Activated CD8-positive, alpha-beta memory T cell treated with anti-CD3 and anti-CD28 coated beads for 36 hours (primary cell): ENCODE data around the gene JUN. TPM values are rescaled to one million over a fixed set of nuclear protein-coding genes. Genes with fewer than 3 reads are reported as not detected.

Experiments used
- CTCF ChIA-PET: fragments of 350-600 bp; sonication (Branson Sonifier 250); formaldehyde crosslinking; loops from one replicate; lab custom pipeline; 2021; ENCODE audit warnings: antibody characterized with exemption; lab: Charles Lee
- POLR2A ChIA-PET: fragments of 350-600 bp; sonication (Branson Sonifier 250); formaldehyde crosslinking; loops from one replicate; lab custom pipeline; 2021; ENCODE audit warnings: antibody characterized with exemption; lab: Charles Lee
- total RNA-seq, 2 experiments: library from RNA; stranded (reverse); gene quantifications; one replicate each; pipeline ENCODE4 v1.2.3, GENCODE V29; 2021

Gene JUN
- total RNA-seq, 2 experiments from 2014 or later: 16.1 to 17.1 TPM

DNA sequence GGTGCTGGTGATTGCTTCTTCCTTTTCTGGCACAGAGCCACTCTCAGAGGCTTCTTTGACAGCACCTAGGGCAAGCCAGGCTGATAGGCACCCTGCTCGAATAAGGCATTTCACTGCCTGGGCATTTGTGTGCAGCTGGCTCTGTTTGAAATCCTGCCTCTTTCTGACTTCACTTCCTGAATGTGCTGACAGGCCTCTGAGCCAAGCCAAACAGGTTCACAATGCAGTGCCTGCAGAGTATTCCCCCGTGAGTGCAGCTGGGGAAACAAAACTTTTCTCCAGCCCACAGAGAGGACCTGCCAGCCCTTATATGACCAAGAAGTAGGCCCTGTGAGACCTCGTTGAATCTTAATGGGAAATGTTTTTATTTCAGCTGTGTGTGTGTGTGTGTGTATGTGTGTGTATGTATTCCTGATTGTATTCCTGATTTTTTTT, 10.4 kb downstream of the JUN start:
- ChIA-PET POLR2A (interaction anchor here (1.5 kb wide), 1 partner anchor 11 kb away, joined by 4 read pairs; the partner anchor contains the start of gene JUN), CTCF (interaction anchor here (0.9 kb wide), 1 partner anchor 33 kb away, joined by 3 read pairs; no protein-coding TSS in a partner anchor)

DNA sequence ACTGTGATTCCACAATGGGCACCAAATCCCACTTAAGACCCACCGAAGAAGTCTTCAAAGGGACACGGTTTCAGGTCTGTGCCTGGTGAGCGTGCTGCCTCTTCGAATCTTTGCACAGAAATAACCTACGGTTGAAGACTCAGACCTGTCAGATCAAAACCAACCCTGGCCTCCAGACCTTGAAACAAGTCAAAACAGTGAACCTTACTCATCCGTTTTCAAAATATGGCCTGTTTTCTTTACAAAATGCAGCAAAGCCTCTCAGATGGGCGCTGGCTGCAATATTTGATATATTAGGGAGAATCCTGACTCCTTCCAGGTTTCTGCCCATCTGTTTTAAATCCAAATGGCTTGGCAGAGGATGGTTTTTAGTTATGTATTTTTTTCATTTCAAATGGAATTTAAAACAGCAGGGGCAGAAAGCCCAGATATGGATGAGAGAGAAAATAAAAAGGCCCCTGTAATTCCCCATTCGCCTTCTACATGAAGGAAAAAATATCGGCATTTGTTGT, 14.0 kb downstream of the JUN start:
- POLR2A ChIA-PET: no interaction called here
- CTCF ChIA-PET: interaction anchor here (1.2 kb wide), 1 partner anchor 14 kb away, joined by 3 read pairs; no protein-coding TSS in a partner anchor

DNA sequence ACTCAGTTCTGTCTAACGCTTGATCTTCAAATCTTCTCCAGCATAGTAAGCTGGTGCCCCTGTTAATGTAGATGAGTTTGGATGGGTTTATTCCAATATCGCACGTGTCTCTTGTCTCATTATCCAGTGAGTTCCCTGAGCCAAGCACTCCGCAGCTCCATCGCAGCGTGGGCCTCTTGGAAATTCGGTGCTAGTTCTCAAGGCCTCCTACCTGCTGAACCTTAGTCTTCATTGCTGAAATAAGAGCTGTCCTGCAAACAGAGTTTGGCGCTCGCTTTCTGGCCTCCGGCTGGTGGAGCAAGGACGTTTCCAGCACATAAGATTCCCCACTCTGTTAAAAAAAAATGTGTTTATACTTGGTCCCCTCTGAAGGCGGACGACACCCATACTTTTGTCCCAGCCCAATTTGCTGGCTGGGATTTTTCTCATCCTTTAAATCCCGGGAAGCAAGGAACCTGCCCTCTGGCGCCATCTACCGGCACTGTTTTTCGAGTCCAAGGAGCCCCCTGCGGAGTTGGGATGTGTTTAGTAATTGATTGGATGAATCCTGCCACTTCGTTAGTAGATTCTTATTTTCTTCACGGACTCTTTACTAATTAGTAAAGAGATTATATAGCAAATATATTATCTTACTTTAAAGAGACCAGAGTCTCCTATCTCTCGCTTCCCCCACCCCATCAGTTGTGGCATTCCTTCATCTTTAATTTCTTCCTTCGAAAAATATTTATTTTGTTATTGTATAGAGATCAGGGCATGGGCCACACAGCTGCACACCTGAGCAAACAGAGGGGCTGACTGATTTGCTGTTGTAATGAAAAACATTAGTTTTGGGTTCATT, 14.7 kb downstream of the JUN start:
- POLR2A ChIA-PET: no interaction called here
- CTCF ChIA-PET: interaction anchor here (1.2 to 1.3 kb wide), 3 partner anchors 13 to 14 kb away, joined by 3 to 4 read pairs (median 3); no protein-coding TSS in a partner anchor

DNA sequence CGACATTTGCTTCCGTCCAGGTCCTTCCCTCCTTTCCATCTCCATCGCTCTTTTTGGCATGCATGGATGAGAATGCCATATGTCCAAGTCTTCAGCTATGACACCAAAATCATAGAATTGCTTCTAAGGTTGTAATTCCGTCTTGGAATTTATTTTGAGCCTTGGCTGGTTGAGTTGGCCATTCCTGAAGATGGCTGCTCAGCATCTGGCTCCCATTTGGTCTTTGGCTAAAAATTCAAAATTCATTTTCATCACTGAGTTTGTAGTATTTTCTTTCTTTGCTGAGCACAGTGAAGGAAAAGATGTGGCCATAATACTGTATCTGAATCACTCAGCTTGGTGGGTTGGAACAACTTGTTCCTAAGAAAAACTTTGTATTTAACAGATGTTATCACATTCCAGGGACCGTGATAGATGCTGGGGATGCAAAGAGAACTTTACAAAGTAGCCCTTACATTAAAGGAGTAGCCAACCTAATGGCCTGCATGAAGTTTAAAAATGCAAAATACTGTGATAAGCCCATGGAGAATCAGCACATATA, 15.6 kb downstream of the JUN start:
- ChIA-PET POLR2A (no interaction called here), CTCF (interaction anchor here (0.9 to 1.3 kb wide), 4 partner anchors 13 to 253 kb away, joined by 3 to 4 read pairs (median 4); no protein-coding TSS in a partner anchor)

DNA sequence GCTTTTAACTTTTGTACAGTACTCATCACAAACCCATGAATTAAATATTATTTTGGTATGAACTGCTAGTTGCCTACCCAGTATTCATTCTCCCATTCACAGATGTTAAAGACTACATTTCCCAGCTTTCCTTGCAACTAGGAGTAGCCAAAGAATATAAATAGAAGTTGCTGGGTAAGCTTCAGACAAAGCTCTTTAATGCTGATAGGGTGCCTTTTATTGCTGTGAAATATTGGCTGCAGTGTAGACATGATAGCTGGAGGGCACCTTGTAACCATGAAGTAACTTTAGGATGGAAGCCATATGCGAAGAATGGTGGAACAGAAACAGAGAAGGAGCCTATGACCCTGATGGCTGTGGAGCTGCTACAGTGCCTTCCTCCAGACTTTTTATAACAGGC, 16.7 kb downstream of the JUN start:
- CTCF ChIA-PET: interaction anchor here (1.1 kb wide), 1 partner anchor 255 kb away, joined by 4 read pairs; no protein-coding TSS in a partner anchor
- POLR2A ChIA-PET: no interaction called here

DNA sequence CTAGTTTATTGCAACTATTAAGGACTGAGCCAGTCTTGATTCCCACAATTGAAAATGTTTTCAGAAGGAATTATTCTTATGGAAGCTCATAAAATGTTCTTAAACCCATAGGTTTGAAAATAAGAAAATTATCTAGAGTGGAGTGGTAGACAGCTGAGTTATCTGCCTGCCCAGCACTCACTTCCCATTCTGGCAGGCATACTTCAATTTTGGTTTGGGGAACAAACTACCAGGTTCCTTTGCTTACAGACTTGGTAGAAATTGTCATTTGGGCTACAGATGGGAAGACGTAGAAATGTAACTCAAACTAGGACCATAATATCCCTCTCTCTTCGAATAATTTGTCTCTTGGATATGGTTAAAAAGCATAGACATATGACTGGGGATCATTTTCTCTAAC, 18.4 kb downstream of the JUN start:
- CTCF ChIA-PET: no interaction called here

DNA sequence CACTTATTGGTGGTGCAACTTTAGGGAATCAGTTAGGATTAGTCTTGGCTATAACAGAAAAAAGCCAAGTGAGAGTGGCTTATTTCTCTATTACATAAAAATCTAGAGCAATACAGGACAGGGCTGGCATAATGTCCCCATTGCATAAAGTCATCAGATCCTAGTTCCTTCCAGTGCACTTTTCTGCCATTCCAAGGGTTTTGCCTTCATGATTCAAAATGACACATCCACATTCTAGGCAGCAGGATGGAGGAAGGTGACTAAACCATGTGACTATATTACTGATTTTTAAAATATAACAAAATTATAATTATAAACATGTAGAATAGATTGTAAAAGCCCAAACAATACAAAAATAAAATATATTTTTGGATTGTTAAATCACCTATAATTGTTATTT, 18.8 kb downstream of the JUN start:
- ChIA-PET POLR2A (no interaction called here), CTCF (no interaction called here)

More for the DNA sequence above, 18.4 kb downstream of the JUN start:
- POLR2A ChIA-PET: no interaction called here

DNA sequence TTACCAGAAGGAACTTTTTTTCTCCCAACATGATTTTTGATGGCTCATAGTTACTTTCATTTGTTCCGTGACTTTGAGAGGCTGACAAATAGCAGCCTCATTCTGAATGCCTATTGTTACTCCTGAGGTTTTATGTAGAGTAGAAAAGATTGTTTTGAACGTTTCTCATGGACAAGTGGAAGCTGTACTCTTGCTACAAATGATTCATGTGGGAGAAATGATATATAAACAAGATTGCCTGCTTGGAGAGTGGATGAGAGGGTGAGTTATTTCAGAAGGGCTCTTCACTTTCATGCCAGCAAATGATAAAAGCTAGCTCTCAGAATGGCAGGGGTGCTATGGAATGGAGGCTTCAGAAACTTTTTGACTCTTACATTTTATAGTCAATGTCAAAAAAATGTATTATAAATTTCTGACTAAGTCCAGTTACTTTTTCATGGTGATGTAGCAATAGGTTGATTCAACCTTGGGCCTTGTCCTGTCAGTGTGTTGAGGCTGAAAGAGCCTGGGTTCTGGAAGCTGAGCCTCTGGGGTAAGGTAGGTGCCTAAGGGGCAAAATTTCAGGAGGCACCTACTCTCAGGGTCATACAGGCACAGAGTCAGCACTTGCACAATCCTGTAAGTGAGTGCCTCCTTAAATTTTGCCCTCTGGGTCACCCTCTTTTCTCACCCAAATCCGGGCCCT, 19.4 kb downstream of the JUN start:
- ChIA-PET CTCF (no interaction called here), POLR2A (no interaction called here)

DNA sequence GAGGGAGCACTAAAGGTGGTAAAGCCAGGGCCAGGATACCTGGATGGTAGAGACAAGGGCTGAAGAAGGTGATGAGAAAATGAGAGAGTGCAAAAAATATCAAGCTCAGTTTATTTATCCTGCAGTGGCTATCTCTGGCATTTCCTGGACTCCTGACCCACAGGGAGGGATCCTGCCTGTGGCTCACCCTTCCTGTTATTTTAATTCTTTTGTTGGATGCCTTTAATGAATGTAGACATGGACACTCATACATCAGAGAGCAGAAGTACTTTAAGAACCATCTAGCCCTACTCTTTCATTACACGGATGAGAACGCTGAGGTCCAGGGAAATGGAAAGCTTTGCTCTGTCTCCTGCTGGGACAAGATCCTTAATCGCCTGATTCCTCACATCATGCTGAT, 20.6 kb downstream of the JUN start:
- ChIA-PET POLR2A (no interaction called here), CTCF (interaction anchor here (0.6 to 1.0 kb wide), 2 partner anchors 12 to 1018 kb away, joined by 3 read pairs; no protein-coding TSS in a partner anchor)

DNA sequence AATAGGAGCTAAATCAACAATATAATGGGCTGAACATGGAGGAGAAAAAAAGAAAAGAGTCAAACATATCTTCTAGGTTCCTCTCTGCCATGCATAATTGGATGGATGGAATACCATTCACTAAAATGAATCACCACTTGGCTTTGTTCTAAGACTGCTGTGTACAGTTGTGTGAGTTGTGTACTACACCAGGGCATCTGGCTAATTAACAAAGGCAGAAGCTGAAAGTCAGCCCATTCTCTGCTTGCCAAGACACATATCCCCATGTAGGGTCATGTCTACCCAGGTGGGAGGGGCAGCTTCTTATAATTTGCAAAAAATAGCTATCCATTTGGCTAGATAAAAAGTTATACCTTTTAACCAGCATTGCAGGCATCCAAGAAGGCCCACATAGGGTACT, 21.0 kb downstream of the JUN start:
- ChIA-PET POLR2A (no interaction called here), CTCF (interaction anchor here (1.0 kb wide), 1 partner anchor 12 kb away, joined by 3 read pairs; no protein-coding TSS in a partner anchor)

DNA sequence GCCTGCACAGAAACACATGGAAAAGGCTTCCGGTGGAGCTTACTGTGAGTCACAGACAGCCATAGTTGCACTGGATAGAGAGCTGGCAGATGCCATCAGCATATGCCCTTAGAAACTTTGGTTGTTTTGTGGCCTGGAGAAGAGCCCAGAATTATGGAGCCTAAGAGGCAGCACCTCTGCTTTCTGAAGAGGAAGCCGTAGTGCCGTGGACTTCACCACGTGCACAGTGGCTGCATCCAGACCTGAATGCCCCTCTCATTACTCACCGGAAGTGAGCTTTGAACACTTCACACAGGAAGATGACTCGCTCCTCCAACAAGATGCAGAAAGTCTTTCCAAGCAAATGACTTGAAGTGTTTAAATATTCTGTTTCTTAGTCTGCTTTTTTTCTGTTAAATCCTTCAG, 28.4 kb downstream of the JUN start:
- ChIA-PET POLR2A (interaction anchor here (3.2 kb wide), 1 partner anchor 27 kb away, joined by 15 read pairs; the partner anchor contains the start of gene JUN), CTCF (interaction anchor here (0.9 to 1.6 kb wide), 3 partner anchors 13 to 28 kb away, joined by 3 to 4 read pairs (median 3); partner anchors contain the start of gene JUN)

DNA sequence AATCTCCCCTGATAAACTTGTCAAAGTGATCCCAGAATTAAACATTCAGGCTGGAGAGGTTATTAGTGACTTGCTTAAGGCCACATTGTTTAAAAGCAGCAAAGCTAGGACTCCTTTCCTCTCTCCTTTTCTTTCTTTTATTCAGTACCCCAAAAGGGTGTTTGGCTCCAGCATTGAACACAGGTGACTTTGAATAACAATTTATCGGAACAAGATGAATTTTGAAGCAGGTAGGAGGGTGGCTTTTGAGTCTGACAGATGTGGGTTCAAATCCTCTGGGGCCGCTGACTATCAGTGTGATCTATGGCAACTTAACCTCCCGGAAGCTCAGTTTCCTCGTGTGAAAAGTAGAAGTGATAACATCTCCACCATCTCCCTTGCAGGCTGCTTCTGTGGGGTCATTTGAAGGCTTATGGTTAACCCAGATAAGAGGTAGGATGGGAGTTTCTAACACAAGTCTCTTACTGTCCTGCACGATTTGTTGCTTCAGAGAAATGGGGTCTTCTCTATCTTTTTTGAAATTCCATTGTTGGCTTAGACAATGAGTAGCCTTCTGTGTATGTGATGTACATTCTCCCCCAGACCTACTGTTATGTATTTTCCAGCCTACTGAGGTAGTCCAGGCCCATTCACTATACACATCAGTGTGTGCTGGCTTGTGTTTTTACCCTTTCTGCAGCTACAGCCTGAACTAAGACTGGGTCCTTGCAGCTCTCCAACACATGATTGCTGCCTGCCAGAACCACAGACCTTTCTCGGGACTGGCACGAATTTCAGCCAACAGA, 29.0 kb downstream of the JUN start:
- POLR2A ChIA-PET: interaction anchor here (3.2 kb wide), 1 partner anchor 28 kb away, joined by 15 read pairs; the partner anchor contains the start of gene JUN
- CTCF ChIA-PET: interaction anchor here (1.5 to 1.6 kb wide), 2 partner anchors 14 to 15 kb away, joined by 3 to 4 read pairs; no protein-coding TSS in a partner anchor

DNA sequence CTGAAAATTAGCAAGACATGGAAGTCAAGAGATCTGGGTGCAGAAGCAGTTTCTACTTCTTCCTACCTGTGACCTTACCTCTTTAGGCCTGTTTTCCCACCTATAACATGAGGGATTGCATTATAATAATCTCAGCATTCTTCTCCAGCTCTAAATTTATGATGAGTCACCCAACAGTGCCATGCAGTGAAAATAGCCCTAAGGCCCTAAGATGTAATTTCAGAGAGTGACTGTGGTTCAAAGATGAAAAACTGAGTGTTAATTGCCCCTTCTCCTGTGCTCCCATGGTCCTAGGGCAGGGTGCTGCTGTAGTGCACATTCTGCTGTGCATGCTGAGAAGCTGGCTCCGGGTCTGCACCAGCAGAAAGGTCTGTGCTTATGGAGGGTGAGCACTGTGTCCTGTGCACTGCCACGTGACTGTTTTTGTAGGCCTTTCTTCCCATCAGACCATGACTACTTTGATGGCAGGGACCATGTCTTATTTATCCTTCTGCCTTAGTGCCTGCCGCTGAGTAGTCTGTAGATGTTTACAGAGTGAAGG, 29.7 kb downstream of the JUN start:
- CTCF ChIA-PET: interaction anchor here (1.5 kb wide), 1 partner anchor 14 kb away, joined by 4 read pairs; no protein-coding TSS in a partner anchor
- POLR2A ChIA-PET: interaction anchor here (0.6 to 3.2 kb wide), 3 partner anchors 9 to 30 kb away, joined by 3 to 15 read pairs (median 3); partner anchors contain the start of gene JUN

DNA sequence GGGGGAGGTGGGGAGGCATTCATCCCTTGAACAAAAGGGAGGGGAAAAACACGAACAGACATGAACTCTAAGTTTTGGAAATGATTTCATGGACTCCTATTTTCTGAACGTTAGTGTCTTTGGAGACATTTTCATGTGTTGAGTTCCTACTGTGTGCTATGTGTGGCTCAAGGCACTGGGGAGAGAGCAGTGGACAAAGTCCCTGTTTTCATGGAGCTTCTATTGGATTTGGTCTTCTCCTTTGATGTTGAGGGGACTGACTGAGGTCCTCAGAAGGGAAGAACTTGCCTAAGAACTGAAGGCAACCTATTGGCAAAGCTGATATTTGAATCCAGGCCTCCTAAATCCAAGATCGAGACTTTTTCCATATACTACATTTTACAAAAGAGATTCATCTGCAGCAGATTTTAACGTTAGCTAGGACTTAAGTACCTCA, 30.4 kb downstream of the JUN start:
- ChIA-PET CTCF (no interaction called here), POLR2A (interaction anchor here (0.6 to 3.2 kb wide), 3 partner anchors 8 to 31 kb away, joined by 3 to 15 read pairs (median 3); partner anchors contain the start of gene JUN)

DNA sequence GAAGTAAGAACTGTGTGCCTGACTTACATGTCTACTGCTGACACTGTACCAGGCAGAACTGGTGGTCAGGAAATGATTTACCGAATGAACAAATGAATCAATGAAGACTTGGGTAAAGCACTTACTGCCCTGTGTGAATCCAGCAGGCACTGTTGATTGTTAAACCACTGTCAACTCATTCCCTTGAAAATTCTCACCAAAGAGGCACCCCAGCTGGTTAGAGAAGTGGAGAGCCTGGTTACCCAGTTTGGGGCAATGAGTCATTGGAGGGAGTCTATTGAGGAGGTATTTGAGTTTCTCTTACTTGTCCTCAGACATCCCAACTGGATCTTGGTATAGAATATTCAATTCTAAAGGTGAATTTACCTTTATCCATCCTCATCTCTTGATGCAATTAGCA, 34.2 kb downstream of the JUN start:
- ChIA-PET POLR2A (no interaction called here), CTCF (no interaction called here)

DNA sequence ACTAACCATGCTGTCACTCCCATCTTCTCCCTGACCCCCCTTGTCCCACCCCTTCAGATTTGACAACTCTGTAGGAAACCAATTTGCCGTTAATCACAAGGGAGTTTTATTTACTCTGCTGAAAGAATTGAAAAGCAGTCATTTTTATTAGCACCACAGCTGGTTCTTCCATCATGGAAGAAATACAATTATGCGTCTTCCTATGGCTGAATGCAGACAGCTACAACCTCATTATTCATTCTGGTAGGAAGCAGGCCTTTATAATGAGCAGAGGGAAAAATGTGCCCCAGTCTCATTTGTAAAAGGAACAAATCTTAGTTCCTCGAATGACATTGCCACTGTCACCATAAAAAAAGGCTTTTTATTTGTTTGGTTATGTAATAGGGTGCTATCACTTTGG, 35.2 kb downstream of the JUN start:
- CTCF ChIA-PET: no interaction called here
- POLR2A ChIA-PET: no interaction called here

DNA sequence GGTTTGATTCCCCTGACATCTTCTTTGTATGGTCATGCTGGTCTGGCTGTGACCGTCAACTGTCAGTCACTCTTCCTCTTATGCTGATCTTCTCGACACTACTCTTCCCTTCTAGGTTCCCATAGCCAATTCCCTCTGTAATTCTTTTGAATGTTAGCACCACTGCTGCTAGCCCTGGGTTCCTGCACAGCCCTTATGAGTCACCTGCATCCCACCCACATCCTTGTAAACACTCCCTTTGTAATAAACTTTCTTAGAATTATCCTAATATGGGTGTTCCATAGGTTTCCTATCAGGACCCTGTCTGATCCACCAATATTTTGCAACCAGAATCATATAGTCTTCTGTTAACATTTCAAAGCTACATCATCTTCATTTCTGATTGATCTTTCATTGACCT, 37.1 kb downstream of the JUN start:
- ChIA-PET POLR2A (no interaction called here), CTCF (no interaction called here)

DNA sequence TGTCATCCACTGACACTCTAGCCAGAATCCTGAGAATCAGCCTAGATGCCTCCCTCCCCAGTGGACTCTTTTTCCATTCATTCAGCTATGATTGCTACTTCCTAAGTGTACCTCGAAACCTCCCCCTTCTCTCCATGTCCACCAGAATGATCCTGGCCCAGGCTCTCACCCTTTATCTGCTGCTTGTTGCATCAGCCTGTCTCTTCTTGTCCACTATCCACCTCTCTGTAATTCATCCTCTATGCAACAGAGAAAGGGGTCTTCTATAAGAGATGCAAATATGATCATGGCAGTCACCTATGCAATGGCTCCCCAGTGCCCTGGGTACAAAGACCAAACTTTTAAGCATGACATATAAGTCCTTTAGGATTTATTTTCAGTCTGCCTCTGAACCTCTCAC, 37.7 kb downstream of the JUN start:
- ChIA-PET CTCF (no interaction called here), POLR2A (no interaction called here)
